GM21619 (cell line): ENCODE results near the gene MAN2A1.

Experiments used
- ATAC-seq: cut with Tn5 transposase; IDR thresholded peaks from one replicate; pipeline ENCODE4 v1.9.1; 2021; ENCODE audit not compliant: unreplicated experiment

Gene MAN2A1

GRCh38 chr5:109704282-109704952, 14.7 kb downstream of the MAN2A1 start:
- ATAC-seq, result no peak

GRCh38 chr5:109705596-109705995, 15.9 kb downstream of the MAN2A1 start:
- no peak for ATAC-seq

GRCh38 chr5:109706095-109706494, 16.4 kb downstream of the MAN2A1 start:
- ATAC-seq, result no peak

GRCh38 chr5:109707531-109707930, 17.8 kb downstream of the MAN2A1 start:
- ATAC-seq, result no peak

- no peak for ATAC-seq
These were observed 19.1 kb downstream of the MAN2A1 start for GRCh38 chr5:109708813-109709212.

- no peak for ATAC-seq
These were observed 19.5 kb downstream of the MAN2A1 start for GRCh38 chr5:109709225-109709624.

GRCh38 chr5:109711673-109712072, 21.9 kb downstream of the MAN2A1 start:
- no peak for ATAC-seq

- ATAC-seq, result no peak
These were observed 23.7 kb downstream of the MAN2A1 start for GRCh38 chr5:109713453-109713852.

- ATAC-seq, result no peak
These were observed 24.9 kb downstream of the MAN2A1 start for GRCh38 chr5:109714592-109714991.

GRCh38 chr5:109718216-109718615, 28.5 kb downstream of the MAN2A1 start:
- ATAC-seq, result no peak

- no peak for ATAC-seq
These were observed 28.9 kb downstream of the MAN2A1 start for GRCh38 chr5:109718632-109719031.

GRCh38 chr5:109719978-109720377, 30.3 kb downstream of the MAN2A1 start:
- no peak for ATAC-seq

- no peak for ATAC-seq
These were observed 32.0 kb downstream of the MAN2A1 start for GRCh38 chr5:109721741-109722140.

GRCh38 chr5:109723606-109724005, 33.9 kb downstream of the MAN2A1 start:
- ATAC-seq, result no peak

- ATAC-seq, result no peak
These were observed 35.4 kb downstream of the MAN2A1 start for GRCh38 chr5:109725135-109725534.

GRCh38 chr5:109739741-109740728, 50.3 kb downstream of the MAN2A1 start:
- ATAC-seq, result peak; percentile 96

- ATAC-seq, result no peak
These were observed 51.2 kb downstream of the MAN2A1 start for GRCh38 chr5:109740966-109741365.

GRCh38 chr5:109741390-109741789, 51.7 kb downstream of the MAN2A1 start:
- ATAC-seq, result no peak

- ATAC-seq, result no peak
These were observed 53.4 kb downstream of the MAN2A1 start for GRCh38 chr5:109743041-109743531.

- ATAC-seq, result no peak
These were observed 54.1 kb downstream of the MAN2A1 start for GRCh38 chr5:109743770-109744212.

GRCh38 chr5:109744261-109744660, 54.5 kb downstream of the MAN2A1 start:
- ATAC-seq, result no peak

- no peak for ATAC-seq
These were observed 58.8 kb downstream of the MAN2A1 start for GRCh38 chr5:109748546-109748945.
